Mesodermal cell (in vitro differentiated cells): ENCODE data around the gene PLXNB3.
A peak's percentile ranks its signal among the peaks of the same experiment; 100 is the strongest.
"Not testable (repeated sequence)": the region's sequence is repeated elsewhere in the genome, so short reads cannot be mapped to it uniquely, and the experiment has no call there.

Experiments
- H3K27ac ChIP-seq: 2 replicates; pipeline ENCODE4 v1.7.0; 2013; ENCODE audit warnings: mild to moderate bottlenecking, low read depth, low read length, moderate library complexity; ENCODE audit not compliant: severe bottlenecking
- H3K36me3 ChIP-seq: 2 replicates; pipeline ENCODE4 v1.7.1; 2013; ENCODE audit warnings: mild to moderate bottlenecking, low read length, moderate library complexity; ENCODE audit not compliant: control insufficient read depth, insufficient read depth
- H3K4me1 ChIP-seq: one replicate; pipeline ENCODE4 v1.7.1; 2013; ENCODE audit warnings: mild to moderate bottlenecking, low read length; ENCODE audit not compliant: insufficient read depth, control insufficient read depth, poor library complexity, severe bottlenecking
- H3K4me3 ChIP-seq: 2 replicates; pipeline ENCODE4 v1.7.0; 2013; ENCODE audit warnings: low read length, control low read depth, mild to moderate bottlenecking; ENCODE audit not compliant: insufficient read depth, poor library complexity, severe bottlenecking; ENCODE audit errors: extremely low read depth
- H3K9me3 ChIP-seq: 2 replicates; pipeline ENCODE4 v1.7.1; 2013; ENCODE audit warnings: mild to moderate bottlenecking, low read length, moderate library complexity; ENCODE audit not compliant: control insufficient read depth
- WGBS, 2 experiments: methylation state at CpG; one replicate each; pipeline ENCODE4 v1.1.5; 2013; ENCODE audit warnings: missing lambda C conversion rate in 2 of 2; ENCODE audit not compliant: insufficient coverage in 2 of 2; 5-methylcytosine and 5-hydroxymethylcytosine counted together

PLXNB3 gene

GRCh38 chrX:153806999-153807575 lies 43.0 kb downstream of the PLXNB3 start:
- Histone ChIP-seq H3K4me3 (no peak overlapping the region), H3K9me3 (no peaks in the 10 kb centered on the region), H3K27ac (no peak overlapping the region), H3K4me1 (no peaks in the 10 kb centered on the region), H3K36me3 (no peaks in the 10 kb centered on the region)
- WGBS, 2 experiments: 97 to 100% methylated on average over 5 to 18 of the region's 28 CpGs

- no peak overlapping the region for H3K27ac ChIP-seq
- H3K4me1 ChIP-seq: no peaks in the 10 kb centered on the region
- H3K4me3 ChIP-seq: no peak overlapping the region
- 98 to 100% methylated on average over 2 to 18 of the region's 19 CpGs for WGBS, 2 experiments
- H3K9me3 ChIP-seq: no peaks in the 10 kb centered on the region
- no peaks in the 10 kb centered on the region for H3K36me3 ChIP-seq
Measured at GRCh38 chrX:153807976-153808375, 43.9 kb downstream of the PLXNB3 start.

GRCh38 chrX:153812220-153812619 lies 48.2 kb downstream of the PLXNB3 start:
- Histone ChIP-seq H3K4me3 (no peak overlapping the region), H3K36me3 (no peaks in the 10 kb centered on the region), H3K4me1 (no peaks in the 10 kb centered on the region), H3K27ac (no peak overlapping the region), H3K9me3 (no peaks in the 10 kb centered on the region)
- 60 to 67% methylated on average over 1 to 11 of the region's 14 CpGs for WGBS, 2 experiments

- Histone ChIP-seq H3K4me3 (no peak overlapping the region), H3K9me3 (no peaks in the 10 kb centered on the region), H3K27ac (no peak overlapping the region), H3K36me3 (no peaks in the 10 kb centered on the region), H3K4me1 (no peaks in the 10 kb centered on the region)
- WGBS, 2 experiments: 94 to 100% methylated on average over 2 to 3 of the region's 5 CpGs
Measured at GRCh38 chrX:153813161-153813560, 49.1 kb downstream of the PLXNB3 start.

- WGBS, 2 experiments: 94% methylated on average over 9 to 14 of the region's 19 CpGs
- Histone ChIP-seq H3K36me3 (no peaks in the 10 kb centered on the region), H3K4me1 (no peaks in the 10 kb centered on the region), H3K4me3 (no peak overlapping the region), H3K27ac (no peak overlapping the region), H3K9me3 (no peaks in the 10 kb centered on the region)
Measured at GRCh38 chrX:153814591-153815315, 50.7 kb downstream of the PLXNB3 start.

- Histone ChIP-seq H3K36me3 (no peaks in the 10 kb centered on the region), H3K4me3 (no peak overlapping the region), H3K4me1 (peaks cover 3% of the 10 kb centered on the region), H3K27ac (no peak overlapping the region), H3K9me3 (no peaks in the 10 kb centered on the region)
- WGBS, 2 experiments: 87% methylated on average over 13 to 17 of the region's 25 CpGs
Measured at GRCh38 chrX:153816831-153817690, 53.0 kb downstream of the PLXNB3 start.

- H3K27ac ChIP-seq, H3K36me3 ChIP-seq, H3K4me3 ChIP-seq, H3K9me3 ChIP-seq, H3K4me1 ChIP-seq: not testable (repeated sequence)
- WGBS, 2 experiments: 90 to 95% methylated on average over 3 to 4 of the region's 9 CpGs
Measured at GRCh38 chrX:153818064-153818463, 54.0 kb downstream of the PLXNB3 start.

GRCh38 chrX:153818571-153819383 lies 54.7 kb downstream of the PLXNB3 start:
- H3K36me3 ChIP-seq: no peaks in the 10 kb centered on the region
- H3K4me1 ChIP-seq: peaks cover 3% of the 10 kb centered on the region
- H3K9me3 ChIP-seq: no peaks in the 10 kb centered on the region
- peak overlapping the region; percentile 62 for H3K27ac ChIP-seq
- 2 to 11% methylated on average over 13 to 27 of the region's 67 CpGs for WGBS, 2 experiments
- peak overlapping the region; percentile 36 for H3K4me3 ChIP-seq

GRCh38 chrX:153819384-153820040 lies 55.5 kb downstream of the PLXNB3 start:
- Histone ChIP-seq H3K4me3 (peak overlapping the region; percentile 36), H3K36me3 (no peaks in the 10 kb centered on the region), H3K9me3 (no peaks in the 10 kb centered on the region), H3K27ac (peak overlapping the region; percentile 62), H3K4me1 (peaks cover 3% of the 10 kb centered on the region)
- WGBS, 2 experiments: 41 to 59% methylated on average over 6 to 10 of the region's 23 CpGs

- H3K4me1 ChIP-seq: peaks cover 3% of the 10 kb centered on the region
- no peaks in the 10 kb centered on the region for H3K9me3 ChIP-seq
- 87% methylated on average over 3 of the region's 7 CpGs; no CpG with 5 or more reads in 1 of the 2 experiments for WGBS, 2 experiments
- H3K27ac ChIP-seq: no peak overlapping the region
- H3K4me3 ChIP-seq: no peak overlapping the region
- H3K36me3 ChIP-seq: no peaks in the 10 kb centered on the region
Measured at GRCh38 chrX:153820601-153821000, 56.6 kb downstream of the PLXNB3 start.
